ENCODE results near the gene ADAMTS9.

Gene ADAMTS9

GRCh38 chr3:64687781-64688604, at the start of gene ADAMTS9:
TSS of gene ADAMTS9 (minus strand) at chr3:64688000. CDS start at chr3:64687657, 343 bp downstream.
- no peak for DNase-seq (ENCODE audit: low read depth in 3 of 3, low spot score in 1 of 3)

DNA sequence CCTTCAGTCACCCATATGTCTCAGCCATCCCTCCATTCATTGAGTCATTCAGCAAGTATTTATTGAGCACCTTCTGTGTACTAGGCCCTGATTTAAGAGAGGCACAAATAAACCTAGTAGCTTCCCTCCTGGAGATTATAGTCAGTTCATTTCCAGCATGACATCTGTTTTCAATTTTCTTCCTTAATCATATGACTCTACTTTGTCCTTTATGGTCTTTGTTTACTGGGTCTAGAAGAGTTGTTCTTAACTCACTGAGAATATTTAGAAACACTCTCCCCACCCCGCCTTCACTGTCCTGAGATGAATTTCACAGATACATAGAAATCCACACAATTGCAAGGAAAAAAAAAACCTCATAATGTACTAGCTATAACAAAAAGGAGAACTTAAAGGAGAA, 44.8 kb upstream of the ADAMTS9 start:
- no peak for DNase-seq (ENCODE audit: low read depth in 3 of 3, low spot score in 1 of 3)

DNA sequence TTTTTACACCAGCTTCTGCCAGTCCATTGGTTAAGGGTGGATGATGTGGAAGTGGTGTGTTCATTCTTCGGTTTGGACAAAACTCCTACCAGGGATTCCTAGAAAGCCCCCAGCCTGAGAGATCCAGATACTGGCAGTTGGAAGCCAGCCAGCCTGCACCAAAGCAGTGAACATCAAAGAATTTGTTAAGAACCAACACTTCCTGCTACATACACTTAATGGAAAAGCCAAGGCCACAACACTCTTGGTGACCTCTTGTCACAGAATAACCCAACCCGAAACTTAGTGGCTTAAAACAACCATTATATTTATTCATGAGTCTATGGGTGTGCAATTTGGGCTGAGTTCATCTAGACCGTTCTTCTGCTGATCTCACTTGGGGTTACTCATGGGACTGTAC, 42.9 kb upstream of the ADAMTS9 start:
- DNase-seq (ENCODE audit: low read depth in 3 of 3, low spot score in 1 of 3), result no peak

DNA sequence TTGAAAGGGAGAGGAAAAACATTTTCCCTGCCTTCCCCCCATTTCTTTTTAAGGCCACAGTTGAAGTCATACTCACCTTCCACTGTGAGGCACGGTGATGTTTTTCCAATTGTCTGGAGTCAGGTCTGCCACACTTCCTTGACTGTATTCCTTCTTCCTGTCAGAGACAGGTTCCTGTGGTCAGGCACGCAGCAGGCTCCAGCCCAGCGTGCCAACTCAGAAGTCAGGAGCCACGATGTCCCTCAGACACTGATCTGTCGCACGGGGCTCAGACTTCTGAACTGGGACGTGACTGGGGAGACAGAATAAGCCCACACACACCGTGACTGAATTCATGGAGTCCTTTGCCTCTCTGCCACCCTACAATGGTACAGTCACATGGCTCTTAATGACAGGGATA, 41.2 kb upstream of the ADAMTS9 start:
- DNase-seq (ENCODE audit: low read depth in 3 of 3, low spot score in 1 of 3), result no peak

- no peak for DNase-seq (ENCODE audit: low read depth in 3 of 3, low spot score in 1 of 3)
Measured at GRCh38 chr3:64728428-64728827, 40.6 kb upstream of the ADAMTS9 start.

GRCh38 chr3:64726414-64727090, 38.8 kb upstream of the ADAMTS9 start:
- no peak for DNase-seq (ENCODE audit: low read depth in 3 of 3, low spot score in 1 of 3)

DNA sequence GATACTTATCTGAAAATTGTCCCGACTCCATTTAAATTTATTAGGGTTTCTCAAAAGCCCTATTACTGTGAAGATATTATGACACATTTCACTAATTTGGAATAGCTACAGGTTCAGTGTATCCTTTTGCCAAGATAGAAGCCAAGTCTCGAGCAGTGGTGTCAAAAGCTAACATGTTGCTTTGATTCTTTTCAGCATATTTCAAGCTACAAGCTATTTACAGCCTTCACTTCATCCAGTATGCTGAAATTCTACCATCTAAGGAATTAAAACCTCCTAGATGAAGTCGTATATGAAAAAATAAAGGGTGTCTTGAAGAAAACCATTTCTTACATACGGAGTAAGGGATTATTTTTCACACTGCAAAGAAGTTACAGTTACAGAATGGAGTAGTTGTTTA, 31.2 kb upstream of the ADAMTS9 start:
- no peak for DNase-seq (ENCODE audit: low read depth in 3 of 3, low spot score in 1 of 3)

GRCh38 chr3:64717872-64718613, 30.2 kb upstream of the ADAMTS9 start:
- DNase-seq (ENCODE audit: low read depth in 3 of 3, low spot score in 1 of 3), result no peak

GRCh38 chr3:64717411-64717810, 29.6 kb upstream of the ADAMTS9 start:
- no peak for DNase-seq (ENCODE audit: low read depth in 3 of 3, low spot score in 1 of 3)

GRCh38 chr3:64716110-64716710, 28.4 kb upstream of the ADAMTS9 start:
- no peak for DNase-seq (ENCODE audit: low read depth in 3 of 3, low spot score in 1 of 3)

DNA sequence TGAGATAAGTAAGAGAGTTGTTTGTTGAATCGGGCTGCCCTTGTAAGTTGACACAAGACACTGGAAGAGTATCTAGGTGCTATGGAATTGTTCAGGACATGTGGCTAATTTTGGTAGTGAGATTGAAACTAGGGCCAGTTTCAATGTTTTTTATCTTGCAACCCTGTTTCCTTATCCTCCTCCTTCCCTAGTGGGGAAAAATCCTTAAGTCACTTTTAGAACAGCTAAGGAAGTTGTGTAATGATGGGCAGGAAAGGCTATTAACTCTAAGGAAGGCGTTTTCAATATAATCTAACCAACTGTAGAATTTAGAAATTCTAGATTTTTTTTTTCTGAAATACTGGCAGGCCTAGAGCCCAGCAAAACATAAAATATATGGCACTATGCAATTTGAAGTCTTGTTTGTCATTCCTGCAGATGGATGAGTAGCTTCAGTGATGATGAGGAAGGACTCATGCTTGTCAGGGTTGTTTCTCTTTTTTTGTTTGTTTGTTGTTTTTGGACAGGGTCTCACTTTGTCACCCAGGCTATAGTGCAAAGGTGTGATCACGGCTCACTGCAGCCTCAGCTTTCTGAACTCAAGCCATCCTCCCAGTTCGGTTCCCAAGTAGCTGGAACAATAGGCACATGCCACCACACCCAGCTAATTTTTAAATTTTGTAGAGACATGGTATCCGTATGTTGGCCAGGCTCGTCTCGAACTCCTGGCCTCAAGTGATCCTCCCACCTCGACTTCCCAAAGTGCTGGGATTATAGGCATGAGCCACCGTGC, 27.6 kb upstream of the ADAMTS9 start:
- no peak for DNase-seq (ENCODE audit: low read depth in 3 of 3, low spot score in 1 of 3)

DNA sequence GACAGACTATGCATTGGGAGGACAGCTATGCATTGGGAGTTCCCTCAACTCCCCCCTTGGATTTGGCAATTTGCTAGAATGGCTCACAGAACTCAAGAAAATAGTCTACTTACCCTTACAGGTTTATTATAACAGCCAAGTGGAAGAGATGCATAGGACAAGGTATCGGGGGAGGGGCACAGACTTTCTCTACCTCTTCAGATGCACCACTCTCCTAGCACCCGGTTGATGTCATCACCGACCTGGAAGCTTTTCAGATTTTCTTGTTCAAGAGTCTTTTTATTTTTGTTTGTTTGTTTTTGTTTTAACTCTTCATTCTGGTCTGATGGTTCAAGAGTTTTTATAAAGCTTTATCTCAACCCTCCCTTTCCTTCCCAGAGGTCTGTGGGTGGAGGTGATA, 20.7 kb upstream of the ADAMTS9 start:
- DNase-seq (ENCODE audit: low read depth in 3 of 3, low spot score in 1 of 3), result no peak

GRCh38 chr3:64705946-64706345, 18.1 kb upstream of the ADAMTS9 start:
- DNase-seq (ENCODE audit: low read depth in 3 of 3, low spot score in 1 of 3), result no peak

DNA sequence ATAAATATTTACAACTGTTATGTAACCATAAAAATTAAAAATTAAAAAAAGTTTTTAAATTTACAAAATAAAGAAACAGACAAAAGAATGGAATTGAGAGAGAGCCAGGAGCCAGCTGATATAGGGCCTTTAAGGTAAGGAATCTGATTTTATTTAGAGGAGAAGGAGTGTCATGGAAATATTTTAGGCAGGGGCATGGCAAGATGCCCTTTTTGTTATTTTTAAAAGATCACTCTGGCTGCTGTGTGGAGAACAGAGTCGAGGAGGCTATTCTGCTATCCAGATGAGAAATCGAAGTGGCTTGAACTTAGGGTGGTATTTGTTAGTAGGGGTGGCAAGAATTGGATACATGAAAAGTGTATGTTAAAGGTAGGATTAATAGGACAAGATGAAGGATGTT, 9.1 kb upstream of the ADAMTS9 start:
- DNase-seq (ENCODE audit: low read depth in 3 of 3, low spot score in 1 of 3), result no peak

- no peak for DNase-seq (ENCODE audit: low read depth in 3 of 3, low spot score in 1 of 3)
Measured at GRCh38 chr3:64694114-64694513, 6.3 kb upstream of the ADAMTS9 start.

GRCh38 chr3:64693031-64693430, 5.2 kb upstream of the ADAMTS9 start:
- no peak for DNase-seq (ENCODE audit: low read depth in 3 of 3, low spot score in 1 of 3)

GRCh38 chr3:64691051-64691450, 3.3 kb upstream of the ADAMTS9 start:
- DNase-seq (ENCODE audit: low read depth in 3 of 3, low spot score in 1 of 3), result no peak

GRCh38 chr3:64687086-64687780, 567 bp downstream of the ADAMTS9 start:
- no peak for DNase-seq (ENCODE audit: low read depth in 3 of 3, low spot score in 1 of 3)

GRCh38 chr3:64686446-64686908, 1.3 kb downstream of the ADAMTS9 start:
- DNase-seq (ENCODE audit: low read depth in 3 of 3, low spot score in 1 of 3), result no peak

DNA sequence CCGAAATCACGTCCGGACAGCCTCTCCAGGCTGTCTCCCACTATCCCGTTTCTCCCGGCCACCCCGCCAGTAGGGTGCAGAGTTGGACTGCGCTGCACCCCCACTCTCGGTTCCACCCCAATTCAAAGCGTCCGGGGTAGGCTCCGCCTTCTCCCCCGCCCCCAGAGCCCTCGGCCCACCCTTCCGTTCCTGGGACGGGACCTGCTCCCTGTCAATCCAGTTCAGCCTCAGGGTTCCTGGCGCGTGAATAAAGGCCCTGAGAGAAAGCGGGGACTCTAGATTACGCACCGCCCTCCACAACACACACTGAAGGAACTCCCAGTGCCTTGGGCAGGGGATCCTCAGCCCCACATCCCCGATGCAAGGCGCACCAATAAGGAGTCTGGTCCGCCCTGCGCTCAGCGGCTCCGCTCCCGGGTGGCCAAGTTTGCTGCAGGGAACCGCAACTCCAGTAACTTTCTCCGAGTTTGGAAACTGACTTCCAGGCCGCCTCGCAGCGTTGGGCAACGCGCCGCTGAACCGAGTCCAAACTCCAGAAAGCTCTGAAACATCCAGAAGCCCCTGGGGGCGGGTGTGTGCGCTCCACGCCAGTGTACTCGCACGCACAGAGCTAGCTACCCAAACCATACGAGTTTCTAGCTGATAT, 1.9 kb downstream of the ADAMTS9 start:
- DNase-seq (ENCODE audit: low read depth in 3 of 3, low spot score in 1 of 3), result no peak
